COLO668 (cell line): Measurements from ENCODE around the gene CYRIA.

Experiments used
- DNase-seq: peaks from one replicate; lab custom pipeline; 2025; ENCODE audit not compliant: unreplicated experiment; lab: John Stamatoyannopoulos, UW

Gene CYRIA

GRCh38 chr2:16671760-16672159, 6.1 kb upstream of the CYRIA start:
- no peak for DNase-seq

DNA sequence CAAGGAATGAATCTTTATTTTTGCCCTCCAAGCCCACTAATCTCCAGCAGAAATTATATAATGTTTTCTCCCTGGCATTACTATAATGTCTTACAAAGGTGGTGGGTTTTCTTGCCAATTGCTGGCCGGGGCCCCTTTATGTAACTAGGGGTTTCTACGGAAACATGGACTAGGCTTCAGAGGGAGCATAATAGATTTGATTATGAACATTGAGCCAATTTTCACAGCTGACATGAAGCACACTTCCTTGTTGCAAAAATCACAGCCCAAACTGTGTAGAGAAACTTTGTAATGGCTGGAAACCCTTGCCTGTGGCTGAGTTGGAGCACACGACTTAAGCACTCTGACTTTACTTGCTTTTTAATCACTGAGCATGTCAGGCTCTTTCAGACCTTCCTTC, 3.8 kb upstream of the CYRIA start:
- no peak for DNase-seq

DNA sequence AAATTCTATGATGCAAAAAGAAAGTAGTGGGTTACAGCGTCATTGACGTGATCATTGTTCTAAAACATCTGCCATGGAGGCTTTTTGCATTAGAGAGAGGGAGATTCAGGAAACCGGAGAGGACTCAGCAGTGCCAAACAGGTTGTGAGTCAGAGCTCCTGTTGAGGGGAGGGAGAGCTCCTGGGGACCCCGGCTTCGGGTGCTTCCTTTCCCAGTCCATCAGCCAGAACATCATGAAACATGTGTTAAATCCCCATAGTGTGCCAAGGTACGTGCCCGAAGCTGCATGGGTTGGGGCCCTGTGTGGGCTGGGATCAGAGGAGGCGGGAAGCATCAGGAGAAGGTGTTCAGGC, 791 bp upstream of the CYRIA start:
- DNase-seq = no peak

DNA sequence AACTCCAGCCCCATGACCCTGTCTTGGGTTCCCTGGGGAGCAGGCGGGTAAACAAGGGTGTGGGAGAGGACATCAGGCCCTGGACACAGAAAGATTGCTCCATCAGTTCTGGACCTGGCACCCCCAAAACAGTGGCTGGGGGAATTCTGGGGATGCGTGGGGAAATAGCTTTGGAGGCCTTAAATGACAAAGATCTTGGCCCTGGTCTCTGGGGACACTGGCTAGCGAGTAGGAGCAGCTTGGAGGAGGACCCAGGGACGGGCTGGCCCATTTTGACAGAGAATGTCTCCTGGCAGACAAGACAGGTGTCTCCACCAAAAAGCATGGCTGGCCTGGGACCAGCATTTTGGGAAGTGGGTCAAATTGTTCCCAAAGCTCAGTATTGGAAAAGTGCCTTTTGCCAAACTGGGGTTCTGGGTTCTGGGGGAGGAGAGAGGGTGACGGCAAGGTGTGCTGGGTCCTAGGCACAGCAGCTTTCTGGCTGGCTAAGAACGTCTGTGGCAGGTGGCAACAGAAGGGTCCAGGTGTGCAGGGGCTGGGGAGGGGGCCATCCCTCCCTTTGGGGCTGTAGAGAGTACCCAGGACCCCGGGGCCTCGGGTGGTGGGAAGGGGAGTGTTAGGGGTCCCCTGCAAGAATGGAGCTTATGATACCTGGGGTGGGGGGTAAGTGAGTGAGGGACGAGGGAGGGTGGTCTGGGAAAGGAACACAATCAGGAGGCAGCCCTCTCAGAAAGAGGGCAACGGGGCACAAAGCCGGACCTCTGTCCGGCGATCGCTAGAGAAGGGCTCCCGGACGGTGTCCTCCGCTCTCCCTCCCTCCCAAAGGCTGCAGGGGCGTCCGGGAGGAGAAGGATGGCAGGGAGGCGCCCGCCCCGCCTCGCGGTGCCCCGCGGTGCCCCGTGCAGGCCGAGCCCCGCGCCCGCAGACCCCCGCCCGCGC, 556 bp downstream of the CYRIA start:
- DNase-seq = no peak

DNA sequence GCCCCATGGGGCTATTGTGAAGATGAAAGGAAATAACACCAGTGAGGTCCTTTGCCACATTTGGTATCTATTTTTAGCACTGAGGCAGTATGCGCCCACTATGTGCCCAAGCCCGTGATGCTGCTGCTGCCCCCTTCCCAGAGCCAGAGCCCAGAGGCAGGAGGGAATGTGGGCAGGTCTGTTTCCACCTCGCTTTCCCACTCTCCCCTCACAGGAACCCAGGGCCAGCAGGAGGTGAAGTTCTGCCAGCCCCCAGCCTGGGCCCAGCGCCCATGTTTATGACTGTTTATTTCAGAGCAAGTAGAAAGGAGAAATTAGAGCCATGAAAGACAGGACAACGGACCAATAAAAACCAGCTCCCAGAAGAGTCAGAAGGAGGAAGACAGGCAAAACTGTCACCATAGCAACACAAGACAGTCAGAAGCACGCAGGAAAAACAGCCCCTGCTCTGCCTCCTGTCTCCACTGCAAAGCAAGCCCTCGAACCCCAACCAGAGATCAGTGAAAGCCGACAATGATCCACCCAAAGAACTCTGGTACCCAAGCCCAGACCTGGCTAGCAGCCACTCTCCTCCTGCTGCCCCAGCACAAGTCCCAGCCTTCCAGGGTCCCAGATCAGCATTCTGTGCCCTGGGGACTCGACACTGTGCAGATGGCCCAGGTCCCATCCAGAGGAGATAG, 1.4 kb downstream of the CYRIA start:
- no peak for DNase-seq

GRCh38 chr2:16663121-16663905, 2.3 kb downstream of the CYRIA start:
- DNase-seq = no peak

GRCh38 chr2:16661936-16662839, 3.4 kb downstream of the CYRIA start:
- no peak for DNase-seq

- DNase-seq = no peak
Observed at GRCh38 chr2:16661526-16661925, 4.1 kb downstream of the CYRIA start.

- DNase-seq = no peak
Observed at GRCh38 chr2:16660556-16660955, 5.1 kb downstream of the CYRIA start.

DNA sequence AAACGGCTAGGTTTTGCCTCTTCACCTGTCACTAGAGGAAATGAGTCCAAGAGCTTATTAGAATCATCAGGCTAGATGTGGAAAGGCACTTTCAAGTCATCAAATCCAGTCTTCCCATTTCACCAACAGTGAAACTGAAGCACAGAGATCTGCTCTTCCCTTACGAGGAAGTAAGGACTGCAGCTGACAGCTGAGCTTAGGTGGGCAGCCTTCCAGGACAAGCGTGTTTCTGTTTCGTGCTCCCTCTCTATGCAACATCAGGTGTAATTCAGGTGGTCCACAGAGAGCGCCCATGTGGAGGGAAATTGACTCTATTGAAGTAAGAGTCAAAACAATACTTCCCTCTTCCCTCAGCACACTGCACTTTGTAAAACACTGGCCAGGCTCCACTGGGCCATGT, 5.5 kb downstream of the CYRIA start:
- no peak for DNase-seq

- DNase-seq = no peak
Observed at GRCh38 chr2:16658076-16658739, 7.4 kb downstream of the CYRIA start.

GRCh38 chr2:16657671-16658070, 8.0 kb downstream of the CYRIA start:
- DNase-seq = no peak

DNA sequence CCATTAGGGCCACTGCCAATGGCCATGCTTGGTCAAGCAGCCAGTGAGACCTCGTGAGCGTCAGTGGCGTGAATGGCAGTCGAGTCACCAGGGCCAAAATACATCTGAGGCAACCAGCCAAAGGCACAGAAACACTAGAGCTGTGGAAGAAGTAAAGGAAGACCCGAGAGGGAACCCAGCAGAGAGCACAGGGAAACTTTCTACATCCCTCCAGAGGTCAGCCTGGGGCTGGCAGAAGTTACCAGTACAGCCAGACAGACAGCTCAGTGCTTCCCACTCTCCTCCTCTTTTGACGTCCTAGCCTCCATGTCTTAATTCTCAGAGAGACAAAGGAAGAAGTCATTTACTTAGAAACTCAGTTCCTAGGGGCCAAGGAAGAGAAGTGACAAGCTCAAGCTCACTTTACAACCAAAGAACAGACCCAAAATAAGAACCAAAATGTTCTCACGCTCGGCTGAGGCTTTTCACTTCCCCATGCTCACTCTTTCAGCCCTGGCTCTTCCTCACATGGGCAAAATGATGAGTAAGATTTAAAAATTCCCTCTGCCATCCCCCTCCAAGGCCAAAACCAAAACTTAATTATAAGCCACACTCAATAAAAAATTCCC, 8.7 kb downstream of the CYRIA start:
- DNase-seq = no peak

GRCh38 chr2:16655905-16656642, 9.6 kb downstream of the CYRIA start:
- DNase-seq = no peak

GRCh38 chr2:16655445-16655837, 10.2 kb downstream of the CYRIA start:
- DNase-seq = no peak

DNA sequence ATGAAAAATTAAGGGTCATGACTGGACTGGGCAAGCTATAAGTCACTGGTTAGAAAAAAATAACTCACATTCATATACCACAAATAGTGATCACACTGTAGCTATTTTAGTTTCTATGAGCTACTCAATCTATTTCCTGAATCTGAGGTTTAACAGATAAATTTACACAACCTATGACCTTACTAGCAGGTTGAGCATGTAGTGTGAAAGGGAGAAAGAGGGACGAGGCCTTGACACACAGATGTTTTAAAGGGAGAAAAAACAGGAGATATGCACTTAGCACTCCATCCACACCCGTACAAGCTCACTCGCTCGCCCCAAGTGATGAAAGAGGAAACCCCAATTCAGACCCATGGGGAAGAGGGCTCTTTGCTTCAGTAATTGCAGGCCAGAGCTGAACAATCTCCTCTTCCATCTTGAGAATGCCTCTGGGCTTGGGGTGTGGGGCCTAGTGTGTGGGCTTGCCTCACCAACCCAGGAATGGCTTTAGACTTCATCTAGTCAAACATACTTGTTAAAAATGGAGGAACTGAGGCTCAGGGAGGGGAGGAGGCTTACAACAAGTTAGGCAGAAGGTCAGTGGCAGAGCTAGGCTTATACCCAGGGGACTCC, 10.7 kb downstream of the CYRIA start:
- DNase-seq = no peak

DNA sequence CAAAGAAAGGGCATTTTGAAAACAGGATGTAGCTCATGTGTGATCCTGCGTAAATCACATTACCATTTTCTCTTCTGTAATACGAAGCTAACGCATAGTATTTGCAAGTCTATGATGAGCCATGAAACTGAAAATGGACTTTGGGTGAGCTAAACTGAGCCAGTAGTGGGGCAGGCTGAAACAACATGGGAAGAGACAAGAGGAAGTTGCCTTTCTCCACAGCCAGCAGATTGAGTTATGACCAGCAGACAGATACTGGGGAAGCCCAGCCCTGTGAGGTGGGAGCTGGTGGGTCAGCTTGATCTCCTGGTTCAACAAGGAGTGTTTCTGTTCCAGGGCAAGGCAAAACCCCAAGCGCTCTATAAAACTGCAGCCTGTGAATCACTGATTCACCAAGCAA, 11.8 kb downstream of the CYRIA start:
- no peak for DNase-seq

- no peak for DNase-seq
Observed at GRCh38 chr2:16653083-16653375, 12.6 kb downstream of the CYRIA start.
